ENCODE results near the gene ST3GAL3. TPM values are rescaled to one million over a fixed set of nuclear protein-coding genes. Genes with fewer than 3 reads are reported as not detected.

Gene ST3GAL3
- total RNA-seq, 4 donors from 2014 or later: 32.2 to 57.4 (median 38.3) TPM

- ATAC-seq (no peak), DNase-seq (no peak)
- H3K9me3 ChIP-seq: no peaks in the 10 kb centered on the region
- no peaks in the 10 kb centered on the region for H3K27me3 ChIP-seq
- intact Hi-C loops (cut with DNase I; ENCODE audit: low total_unique reads) (no loop called here), in situ Hi-C loops (cut with MboI; ENCODE audit: low sequenced_read_pairs in 4 of 4) (no loop called here)
- H3K36me3 ChIP-seq: no peaks in the 10 kb centered on the region
- no peak overlapping the region for H3K27ac ChIP-seq
- H3K4me1 ChIP-seq: peaks cover 9 to 11% of the 10 kb centered on the region in 2 donors
- no peak overlapping the region for H3K4me3 ChIP-seq
- no peak for TF ChIP-seq POLR2A (IDR thresholded peaks at IDR 0.05)
- TF ChIP-seq, protein P1, sequence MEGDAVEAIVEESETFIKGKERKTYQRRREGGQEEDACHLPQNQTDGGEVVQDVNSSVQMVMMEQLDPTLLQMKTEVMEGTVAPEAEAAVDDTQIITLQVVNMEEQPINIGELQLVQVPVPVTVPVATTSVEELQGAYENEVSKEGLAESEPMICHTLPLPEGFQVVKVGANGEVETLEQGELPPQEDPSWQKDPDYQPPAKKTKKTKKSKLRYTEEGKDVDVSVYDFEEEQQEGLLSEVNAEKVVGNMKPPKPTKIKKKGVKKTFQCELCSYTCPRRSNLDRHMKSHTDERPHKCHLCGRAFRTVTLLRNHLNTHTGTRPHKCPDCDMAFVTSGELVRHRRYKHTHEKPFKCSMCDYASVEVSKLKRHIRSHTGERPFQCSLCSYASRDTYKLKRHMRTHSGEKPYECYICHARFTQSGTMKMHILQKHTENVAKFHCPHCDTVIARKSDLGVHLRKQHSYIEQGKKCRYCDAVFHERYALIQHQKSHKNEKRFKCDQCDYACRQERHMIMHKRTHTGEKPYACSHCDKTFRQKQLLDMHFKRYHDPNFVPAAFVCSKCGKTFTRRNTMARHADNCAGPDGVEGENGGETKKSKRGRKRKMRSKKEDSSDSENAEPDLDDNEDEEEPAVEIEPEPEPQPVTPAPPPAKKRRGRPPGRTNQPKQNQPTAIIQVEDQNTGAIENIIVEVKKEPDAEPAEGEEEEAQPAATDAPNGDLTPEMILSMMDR (IDR thresholded peaks at IDR 0.05 in 4 of 5, conservative IDR thresholded peaks at IDR 0.05 in 1 of 5): no peak
These were observed 180.4 kb downstream of the ST3GAL3 start for GRCh38 chr1:43887748-43888147.

- in situ Hi-C loops (cut with MboI; ENCODE audit: low sequenced_read_pairs in 4 of 4) (no loop called here), intact Hi-C loops (cut with DNase I; ENCODE audit: low total_unique reads) (no loop called here)
- Histone ChIP-seq H3K27me3 (no peaks in the 10 kb centered on the region), H3K9me3 (no peaks in the 10 kb centered on the region), H3K4me3 (no peak overlapping the region), H3K27ac (no peak overlapping the region), H3K36me3 (peaks cover 0 to 7% of the 10 kb centered on the region in 2 donors), H3K4me1 (no peaks in the 10 kb centered on the region)
- ATAC-seq (no peak), DNase-seq (no peak)
- TF ChIP-seq, protein P1 (IDR thresholded peaks at IDR 0.05 in 4 of 5, conservative IDR thresholded peaks at IDR 0.05 in 1 of 5): no peak
- no peak for TF ChIP-seq POLR2A (IDR thresholded peaks at IDR 0.05)
These were observed 183.5 kb downstream of the ST3GAL3 start for GRCh38 chr1:43890815-43891214.

GRCh38 chr1:43893006-43893405, 185.7 kb downstream of the ST3GAL3 start:
- intact Hi-C loops (cut with DNase I; ENCODE audit: low total_unique reads): no loop called here
- DNase-seq (no peak), ATAC-seq (no peak)
- no peak for TF ChIP-seq POLR2A (IDR thresholded peaks at IDR 0.05)
- TF ChIP-seq, protein P1 (IDR thresholded peaks at IDR 0.05 in 4 of 5, conservative IDR thresholded peaks at IDR 0.05 in 1 of 5): no peak
- no peaks in the 10 kb centered on the region for H3K9me3 ChIP-seq
- H3K4me1 ChIP-seq: no peaks in the 10 kb centered on the region
- H3K27ac ChIP-seq: no peak overlapping the region
- no peak overlapping the region for H3K4me3 ChIP-seq
- H3K36me3 ChIP-seq: peaks cover 0 to 18% of the 10 kb centered on the region in 2 donors
- H3K27me3 ChIP-seq: no peaks in the 10 kb centered on the region
- in situ Hi-C loops (cut with MboI; ENCODE audit: low sequenced_read_pairs in 4 of 4): no loop called here

DNA sequence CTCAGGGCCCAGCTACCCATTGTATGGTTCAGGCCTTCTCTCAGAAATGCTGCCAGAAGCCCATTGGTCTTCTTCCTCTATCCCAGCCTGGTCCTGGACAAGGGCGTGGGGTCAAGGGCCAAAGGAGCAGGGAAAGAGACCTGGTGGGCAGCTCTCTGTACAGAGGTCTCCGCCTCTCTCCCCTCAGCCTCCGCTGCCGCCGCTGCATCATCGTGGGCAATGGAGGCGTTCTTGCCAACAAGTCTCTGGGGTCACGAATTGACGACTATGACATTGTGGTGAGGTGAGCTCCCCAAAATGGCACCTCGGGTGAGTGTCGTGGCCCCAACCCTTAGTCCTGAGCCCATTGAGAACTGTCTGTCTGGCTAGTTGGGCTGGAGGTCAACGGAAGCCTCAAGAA, 191.6 kb downstream of the ST3GAL3 start:
- intact Hi-C loops (cut with DNase I; ENCODE audit: low total_unique reads) (no loop called here), in situ Hi-C loops (cut with MboI; ENCODE audit: low sequenced_read_pairs in 4 of 4) (no loop called here)
- no peaks in the 10 kb centered on the region for H3K4me1 ChIP-seq
- DNase-seq (no peak), ATAC-seq (no peak)
- H3K4me3 ChIP-seq: no peak overlapping the region
- H3K36me3 ChIP-seq: peaks cover 0 to 33% of the 10 kb centered on the region in 2 donors
- H3K27ac ChIP-seq: no peak overlapping the region
- TF ChIP-seq POLR2A (IDR thresholded peaks at IDR 0.05): no peak
- TF ChIP-seq, protein P1 (IDR thresholded peaks at IDR 0.05 in 4 of 5, conservative IDR thresholded peaks at IDR 0.05 in 1 of 5): no peak
- H3K27me3 ChIP-seq: no peaks in the 10 kb centered on the region
- H3K9me3 ChIP-seq: no peaks in the 10 kb centered on the region

GRCh38 chr1:43900386-43900785, 193.1 kb downstream of the ST3GAL3 start:
- no peaks in the 10 kb centered on the region for H3K4me1 ChIP-seq
- H3K27ac ChIP-seq: no peak overlapping the region
- no peak overlapping the region for H3K4me3 ChIP-seq
- no peaks in the 10 kb centered on the region for H3K27me3 ChIP-seq
- no peaks in the 10 kb centered on the region for H3K9me3 ChIP-seq
- ATAC-seq: no peak
- no peak for DNase-seq
- TF ChIP-seq POLR2A (IDR thresholded peaks at IDR 0.05): no peak
- TF ChIP-seq, protein P1 (IDR thresholded peaks at IDR 0.05 in 4 of 5, conservative IDR thresholded peaks at IDR 0.05 in 1 of 5): no peak
- intact Hi-C loops (cut with DNase I; ENCODE audit: low total_unique reads): no loop called here
- H3K36me3 ChIP-seq: peaks cover 0 to 26% of the 10 kb centered on the region in 2 donors
- in situ Hi-C loops (cut with MboI; ENCODE audit: low sequenced_read_pairs in 4 of 4): no loop called here
